ENCODE data around the gene SLC27A6.
"Not testable (repeated sequence)": the region's sequence is repeated elsewhere in the genome, so short reads cannot be mapped to it uniquely, and the experiment has no call there.

Gene SLC27A6

DNA sequence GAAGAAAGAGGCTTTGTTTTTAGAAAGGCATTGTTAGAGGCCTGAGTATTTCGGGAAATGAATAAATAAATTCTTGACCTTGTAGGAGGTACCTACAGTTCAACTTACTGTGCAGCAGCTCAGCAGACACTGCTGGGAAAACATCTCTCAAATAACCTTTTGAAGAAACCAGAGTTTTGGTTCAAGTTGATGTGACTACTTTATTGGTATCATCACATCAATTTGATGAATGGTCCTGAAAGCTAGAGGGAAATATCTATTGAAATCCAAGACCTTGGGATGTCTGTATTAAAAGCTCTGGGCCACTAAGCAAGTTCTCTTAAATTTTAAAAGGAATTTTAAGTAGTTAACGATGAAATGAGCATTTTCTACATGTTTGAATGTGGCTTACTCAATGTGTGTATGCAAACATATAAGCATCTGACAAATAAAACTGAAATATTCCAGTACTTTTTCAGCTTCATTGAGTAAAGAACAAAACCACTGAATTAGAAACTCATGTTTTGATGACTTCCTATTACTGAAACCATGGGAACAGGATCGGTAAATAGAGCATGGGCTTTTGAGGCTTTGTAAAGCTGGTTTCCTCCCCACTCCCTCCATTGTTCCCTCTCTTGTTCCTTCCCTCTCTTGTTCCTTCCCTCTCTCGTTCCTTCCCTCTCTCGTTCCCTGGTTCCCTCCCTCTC lies 36.7 kb downstream of the SLC27A6 start:
- DNase-seq: no peak

- no peak for DNase-seq
Measured at GRCh38 chr5:129002527-129002842, 37.2 kb downstream of the SLC27A6 start.

DNA sequence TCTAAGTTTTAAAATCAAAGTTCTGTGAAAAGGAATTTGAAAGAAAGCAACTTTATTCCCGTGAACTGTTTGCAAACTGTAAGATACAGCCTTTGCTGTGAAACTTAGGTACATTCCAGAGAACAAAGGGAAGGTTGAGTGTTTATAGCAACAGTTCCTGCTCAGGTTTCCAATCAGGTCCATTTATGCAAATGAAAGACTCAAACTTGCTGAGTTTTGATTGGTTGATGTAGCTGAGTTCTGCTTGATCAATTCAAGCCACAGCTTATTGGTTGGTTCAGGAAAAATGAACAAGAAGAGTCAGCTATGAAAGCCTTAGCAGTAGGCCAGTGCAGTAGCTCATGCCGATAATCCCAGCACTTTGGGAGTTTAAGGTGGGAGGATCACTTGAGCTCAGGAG lies 37.9 kb downstream of the SLC27A6 start:
- no peak for DNase-seq

DNA sequence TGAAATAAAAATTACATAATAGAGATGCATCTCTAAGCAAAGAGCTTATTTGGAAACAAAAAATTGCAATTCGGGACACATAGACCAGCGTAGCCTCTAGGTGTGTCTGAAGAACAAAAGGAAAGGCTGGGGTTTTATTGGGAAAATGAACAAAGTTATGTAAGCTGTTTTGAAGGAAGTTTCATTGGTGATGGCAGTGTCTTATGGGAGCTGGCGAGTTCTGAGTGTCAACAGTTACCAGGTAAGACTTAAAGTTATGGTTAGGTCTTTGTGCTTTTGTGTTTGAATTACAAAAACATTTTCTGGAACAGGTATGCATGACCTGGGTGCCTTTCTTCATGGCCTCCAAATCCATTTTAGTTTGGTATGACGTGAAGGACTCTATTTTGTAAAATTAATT lies 48.9 kb downstream of the SLC27A6 start:
- DNase-seq: no peak

GRCh38 chr5:129018837-129019236 lies 53.5 kb downstream of the SLC27A6 start:
- DNase-seq: no peak

- no peak for DNase-seq
Measured at GRCh38 chr5:129019401-129019908, 54.2 kb downstream of the SLC27A6 start.

- no peak for DNase-seq
Measured at GRCh38 chr5:129020683-129021082, 55.4 kb downstream of the SLC27A6 start.

DNA sequence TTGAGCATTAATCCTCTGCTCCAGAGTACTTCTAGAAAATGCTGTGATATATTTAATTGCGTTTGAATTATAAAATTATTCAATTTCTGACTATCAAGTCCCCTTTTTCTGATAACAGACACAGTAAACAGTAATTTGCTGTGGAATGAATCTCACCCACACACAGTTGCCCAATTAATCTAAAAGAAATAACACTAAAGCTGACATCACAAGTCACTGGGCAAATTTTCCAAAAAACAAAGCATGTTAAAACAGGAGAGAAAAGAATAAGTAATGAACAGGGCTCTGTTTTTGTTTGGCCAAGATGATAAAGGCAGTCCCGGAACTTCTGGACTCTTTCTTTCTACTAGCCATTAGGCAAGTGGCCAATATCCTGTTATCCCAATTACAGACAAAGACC lies 56.5 kb downstream of the SLC27A6 start:
- no peak for DNase-seq

DNA sequence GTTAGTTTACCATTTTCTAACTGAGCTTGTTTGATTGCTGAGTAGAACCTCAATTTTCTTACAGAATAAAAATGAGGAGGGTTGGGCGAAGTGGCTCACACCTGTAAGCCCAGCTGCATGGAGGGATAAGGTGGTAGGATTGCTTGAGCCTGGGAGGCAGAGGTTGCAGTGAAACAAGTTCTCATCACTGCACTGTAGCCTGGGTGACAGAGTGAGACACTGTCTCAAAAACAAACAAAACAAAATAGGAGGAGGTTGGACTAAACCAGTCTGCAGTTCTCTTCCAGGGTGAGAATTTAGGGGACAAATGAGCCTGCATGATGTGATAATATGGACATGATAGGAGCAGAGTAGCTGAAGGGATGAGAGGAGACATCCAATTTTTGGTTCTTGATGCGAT lies 57.3 kb downstream of the SLC27A6 start:
- no peak for DNase-seq

- DNase-seq: no peak
Measured at GRCh38 chr5:129027260-129027659, 62.0 kb downstream of the SLC27A6 start.

DNA sequence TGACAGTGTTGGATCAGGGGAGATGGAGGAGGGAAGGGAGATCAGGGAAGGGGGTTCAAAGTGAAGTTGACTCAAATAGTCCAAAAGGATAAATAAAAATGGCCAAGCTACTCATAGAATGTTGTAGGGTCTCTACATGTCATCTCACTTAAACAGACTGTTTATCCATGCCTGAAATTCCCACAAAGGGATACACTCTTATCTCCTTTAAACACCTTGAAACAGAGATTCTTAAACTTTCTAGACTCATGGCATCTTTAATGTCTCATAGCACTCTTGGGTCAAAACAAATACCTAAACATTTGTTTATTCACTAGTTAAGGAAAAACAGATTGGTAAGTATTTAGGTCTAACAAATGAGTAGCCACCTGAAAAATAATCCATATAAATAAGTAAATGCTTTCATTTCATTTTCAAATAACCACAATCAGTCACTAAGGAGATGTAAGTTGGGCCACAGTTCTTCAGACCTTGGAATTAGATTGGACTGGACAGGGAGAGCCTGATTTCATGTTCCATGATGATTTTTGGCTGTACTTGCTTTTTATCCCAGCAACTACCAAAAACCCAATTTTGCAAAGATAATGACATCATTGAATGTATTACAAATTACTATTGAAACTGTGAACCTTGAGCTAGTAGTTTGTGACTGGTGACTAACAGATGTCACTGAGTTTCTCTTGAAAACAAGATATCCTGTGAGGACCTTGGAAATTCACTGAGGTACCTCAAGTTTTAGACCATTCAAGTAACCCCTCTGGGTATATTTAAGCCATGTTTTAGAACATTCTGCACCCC lies 66.8 kb downstream of the SLC27A6 start:
- no peak for DNase-seq

DNA sequence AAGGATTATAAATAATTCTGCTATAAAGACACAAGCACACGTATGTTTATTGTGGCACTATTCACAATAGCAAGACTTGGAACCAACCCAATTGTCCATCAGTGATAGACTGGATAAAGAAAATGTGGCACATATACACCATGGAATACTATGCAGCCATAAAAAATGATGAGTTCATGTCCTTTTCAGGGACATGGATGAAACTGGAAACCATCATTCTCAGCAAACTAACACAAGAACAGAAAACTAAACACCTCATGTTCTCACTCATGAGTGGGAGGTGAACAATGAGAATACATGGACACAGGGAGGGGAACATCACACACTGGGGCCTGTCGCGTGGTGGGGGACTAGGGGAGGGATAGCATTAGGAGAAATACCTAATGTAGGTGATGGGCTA lies 71.0 kb downstream of the SLC27A6 start:
- not testable (repeated sequence) for DNase-seq

- DNase-seq: no peak
Measured at GRCh38 chr5:129041196-129041881, 76.1 kb downstream of the SLC27A6 start.

- DNase-seq: no peak
Measured at GRCh38 chr5:129042306-129042705, 77.0 kb downstream of the SLC27A6 start.

DNA sequence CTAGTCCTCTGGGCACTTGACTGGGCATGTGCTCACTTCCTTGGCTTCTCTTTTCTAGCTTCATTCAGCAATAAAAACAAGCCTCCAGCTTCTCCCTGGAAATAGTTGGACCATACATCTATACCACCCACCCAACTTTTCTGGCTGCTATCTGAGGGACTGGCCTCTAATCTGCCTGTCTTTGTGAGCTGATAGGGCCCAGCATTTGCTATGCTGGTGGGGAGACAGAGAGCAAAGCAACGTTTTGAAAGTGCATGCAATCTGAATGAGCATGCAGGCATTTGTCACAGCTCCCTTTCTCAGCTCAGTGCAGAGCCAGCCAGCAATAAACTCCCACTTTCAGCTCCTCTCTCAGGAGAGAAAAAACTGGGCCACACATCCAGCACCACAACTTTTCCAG lies 78.6 kb downstream of the SLC27A6 start:
- no peak for DNase-seq

- no peak for DNase-seq
Measured at GRCh38 chr5:129046151-129046550, 80.9 kb downstream of the SLC27A6 start.

- DNase-seq: no peak
Measured at GRCh38 chr5:129048509-129048908, 83.2 kb downstream of the SLC27A6 start.

GRCh38 chr5:129049126-129049799 lies 84.0 kb downstream of the SLC27A6 start:
- DNase-seq: no peak

DNA sequence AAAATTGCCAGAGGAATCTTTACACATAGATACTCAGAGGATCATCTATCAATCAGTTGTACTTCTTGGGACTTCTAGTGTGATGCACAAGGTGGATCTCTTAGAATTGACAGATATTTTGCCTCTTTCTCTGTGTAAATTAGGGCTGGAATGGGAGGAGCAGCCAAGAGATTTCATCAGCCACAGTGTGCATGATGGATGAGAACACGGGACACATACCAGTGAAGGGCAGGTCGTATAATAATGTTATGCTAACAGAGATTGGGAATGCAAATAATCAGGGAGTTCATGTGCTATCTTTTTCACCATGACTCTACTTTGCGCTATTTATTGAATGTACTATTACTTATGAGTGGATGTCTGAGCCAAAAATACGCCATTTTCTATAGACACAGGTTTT lies 86.0 kb downstream of the SLC27A6 start:
- no peak for DNase-seq

GRCh38 chr5:129053438-129053837 lies 88.2 kb downstream of the SLC27A6 start:
- no peak for DNase-seq

DNA sequence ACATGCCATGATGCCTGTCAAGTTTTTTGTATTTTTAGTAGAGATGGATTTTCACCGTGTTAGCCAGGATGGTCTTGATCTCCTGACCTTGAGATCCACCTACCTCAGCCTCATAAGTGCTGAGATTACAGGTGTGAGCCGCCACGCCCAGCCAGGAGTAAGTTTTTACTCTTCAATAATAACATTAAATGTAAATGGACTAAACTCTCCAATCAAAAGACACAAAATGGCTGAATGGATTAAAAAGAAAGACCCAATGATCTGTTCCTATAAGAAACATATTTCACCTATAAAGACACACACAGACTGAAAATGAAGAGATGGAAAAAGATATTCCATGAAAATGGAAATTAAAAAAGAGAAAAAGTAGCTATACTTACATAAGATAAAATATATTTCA lies 92.0 kb downstream of the SLC27A6 start:
- no peak for DNase-seq

- DNase-seq: no peak
Measured at GRCh38 chr5:129061849-129062248, 96.6 kb downstream of the SLC27A6 start.

- DNase-seq: no peak
Measured at GRCh38 chr5:129063483-129064113, 98.3 kb downstream of the SLC27A6 start.
